Gastrocnemius medialis (tissue), 4 donors: ENCODE data around the gene PPME1. TPM values are rescaled to one million over a fixed set of nuclear protein-coding genes. Genes with fewer than 3 reads are reported as not detected.

ENCODE experiments used
- ATAC-seq, 2 donors: fragments of 150-250 bp; one replicate each; pipeline ENCODE4 v1.9.1; 2016
- DNase-seq, 2 donors: peaks; one replicate each; pipeline ENCODE4 v3.0.0-alpha.2; 2019
- H3K27ac ChIP-seq, 4 donors: fragments of 200-600 bp; sonication (generic); 1 replicate in 1 of 4; 2 replicates in 3 of 4; pipeline ENCODE4 v1.5.1; 2016 to 2018; ENCODE audit warnings: mild to moderate bottlenecking in 2 of 4, moderate library complexity in 1 of 4
- H3K27me3 ChIP-seq, 3 donors: fragments of 200-600 bp; sonication (generic) in 2 of 3; 1 replicate in 1 of 3; 2 replicates in 2 of 3; pipeline versions ENCODE4 v1.5.1 to v1.6.0; 2016 to 2019; ENCODE audit warnings: mild to moderate bottlenecking in 1 of 3, moderate library complexity in 1 of 3
- H3K36me3 ChIP-seq, 2 donors: fragments of 200-600 bp; sonication (generic) in 1 of 2; one replicate each; pipeline ENCODE4 v1.5.1; 2017 to 2018
- H3K4me1 ChIP-seq, 2 donors: fragments of 200-600 bp; sonication (generic) in 1 of 2; one replicate each; pipeline ENCODE4 v1.5.1; 2016 to 2017; ENCODE audit warnings: mild to moderate bottlenecking in 2 of 2
- H3K4me3 ChIP-seq, 4 donors: fragments of 200-600 bp; sonication (generic) in 3 of 4; 1 replicate in 1 of 4; 2 replicates in 3 of 4; pipeline ENCODE4 v1.5.1; 2016 to 2019; ENCODE audit warnings: mild to moderate bottlenecking in 2 of 4
- H3K9me3 ChIP-seq, 3 donors: fragments of 200-600 bp; sonication (generic) in 2 of 3; 1 replicate in 1 of 3; 2 replicates in 2 of 3; pipeline ENCODE4 v1.5.1; 2016 to 2019
- CTCF ChIP-seq, 5 experiments: fragments of 450-650 bp in 3 of 5; fragments of 200-600 bp in 2 of 5; sonication (generic) in 2 of 5; IDR thresholded peaks in 4 of 5; conservative IDR thresholded peaks in 1 of 5; 1 replicate in 4 of 5; 2 replicates in 1 of 5; pipeline ENCODE4 v1.5.1; 2016 to 2019; ENCODE audit warnings: antibody characterized with exemption in 5 of 5, mild to moderate bottlenecking in 3 of 5, moderate library complexity in 3 of 5
- POLR2A ChIP-seq, 2 donors: fragments of 450-650 bp; IDR thresholded peaks; one replicate each; pipeline ENCODE4 v1.6.1; 2017; ENCODE audit warnings: antibody characterized with exemption in 2 of 2, mild to moderate bottlenecking in 2 of 2, moderate library complexity in 2 of 2
- in situ Hi-C, 4 donors: fragments of 200-750 bp; cut with MboI; loops; one replicate each; pipeline versions ENCODE4 v1.15.0 to v1.8.0; 2017; ENCODE audit warnings: low sequenced_read_pairs in 4 of 4
- intact Hi-C: fragments of 100-400 bp; cut with DNase I; formaldehyde crosslinking; loops from one replicate; pipeline ENCODE4 v1.15.1; 2023; ENCODE audit warnings: low total_unique reads
- total RNA-seq, 4 donors: library from RNA; depleted of rRNA; stranded (reverse); fragments of >200 nt; gene quantifications; one replicate each; pipeline versions ENCODE4 v1.1.0 to v1.2.3, GENCODE V29; 2016

Gene PPME1
- total RNA-seq, 4 donors from 2014 or later, result 31.5 to 51.7 (median 43.2) TPM

DNA sequence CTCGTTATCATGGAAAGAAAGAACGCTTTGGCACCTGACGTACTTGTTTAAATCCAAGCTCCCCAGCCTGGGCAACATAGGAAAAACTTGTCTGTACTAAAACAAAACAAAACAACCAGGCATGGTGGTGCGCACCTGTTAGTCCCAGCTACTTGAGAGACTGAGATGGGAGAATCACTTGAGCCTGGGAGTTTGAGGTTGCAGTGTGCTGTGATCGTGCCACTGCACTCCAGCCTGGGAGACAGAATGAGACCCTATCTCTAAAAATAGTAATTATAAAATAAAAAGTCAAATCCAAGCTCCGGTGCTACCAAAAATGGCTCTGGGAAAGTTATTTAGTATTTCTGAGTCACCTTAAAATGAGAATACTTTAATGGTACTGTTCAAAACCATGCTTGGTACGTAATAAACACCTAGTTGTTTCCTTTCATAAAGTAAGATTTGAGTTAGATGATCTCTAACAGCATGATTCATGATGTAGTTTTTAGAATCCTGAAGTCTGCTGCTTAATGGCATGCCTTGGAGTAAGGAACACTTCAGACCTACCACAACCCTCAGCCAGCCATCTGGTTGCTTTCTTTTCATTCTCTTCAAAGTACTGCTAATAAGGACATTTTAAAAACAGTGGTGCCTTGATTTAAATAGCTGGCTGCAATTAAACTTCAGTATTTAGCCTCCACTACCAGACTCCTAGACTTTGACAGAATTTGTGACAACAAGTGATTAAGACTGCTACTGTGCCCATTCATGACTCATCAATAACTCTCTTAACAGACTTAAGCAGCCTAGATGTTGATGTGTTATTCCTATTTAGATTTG is 8.4 kb downstream of the PPME1 start:
- peak overlapping the region in 3 of 4 donors; percentile 9 to 28 (median 19) for H3K4me3 ChIP-seq
- no peak for TF ChIP-seq POLR2A (IDR thresholded peaks at IDR 0.05)
- no peak for TF ChIP-seq CTCF (IDR thresholded peaks at IDR 0.05 in 4 of 5, conservative IDR thresholded peaks at IDR 0.05 in 1 of 5)
- in situ Hi-C loops, result no loop called here
- intact Hi-C loops, result no loop called here
- peak overlapping the region; percentile 77 to 89 (median 80) for H3K27ac ChIP-seq
- no peak for DNase-seq
- no peaks in the 10 kb centered on the region for H3K27me3 ChIP-seq
- peak; percentile 95 to 98 for ATAC-seq
- H3K36me3 ChIP-seq, result no peaks in the 10 kb centered on the region
- H3K4me1 ChIP-seq, result peaks cover 19 to 39% of the 10 kb centered on the region in 2 donors
- no peaks in the 10 kb centered on the region for H3K9me3 ChIP-seq

DNA sequence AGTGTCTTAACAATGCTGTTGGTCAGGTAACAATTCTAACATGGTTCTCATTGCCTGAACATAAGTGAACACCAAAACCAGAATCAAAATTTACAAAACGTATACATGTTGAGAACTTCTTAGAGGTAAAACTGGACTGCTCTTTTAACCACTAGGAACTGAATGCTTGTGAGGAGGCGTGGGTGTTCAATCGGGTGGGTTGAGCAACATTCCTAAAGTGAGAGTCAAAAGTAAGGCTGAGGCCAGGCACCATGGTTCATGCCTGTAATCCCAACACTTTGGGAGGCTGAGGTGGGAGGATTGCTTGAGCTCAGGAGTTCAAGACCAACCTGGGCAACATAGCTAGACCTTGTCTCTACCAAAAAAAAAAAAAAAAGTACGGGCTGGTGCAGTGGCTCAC is 11.5 kb downstream of the PPME1 start:
- H3K4me3 ChIP-seq, result no peak overlapping the region
- DNase-seq, result no peak
- in situ Hi-C loops (no loop called here), intact Hi-C loops (no loop called here)
- no peaks in the 10 kb centered on the region for H3K36me3 ChIP-seq
- H3K27ac ChIP-seq, result no peak overlapping the region
- ATAC-seq, result no peak
- TF ChIP-seq CTCF (IDR thresholded peaks at IDR 0.05 in 4 of 5, conservative IDR thresholded peaks at IDR 0.05 in 1 of 5), result no peak
- H3K9me3 ChIP-seq, result no peaks in the 10 kb centered on the region
- H3K4me1 ChIP-seq, result peaks cover 26 to 51% of the 10 kb centered on the region in 2 donors
- H3K27me3 ChIP-seq, result no peaks in the 10 kb centered on the region

- intact Hi-C loops (no loop called here), in situ Hi-C loops (no loop called here)
- no peak for TF ChIP-seq CTCF (IDR thresholded peaks at IDR 0.05 in 4 of 5, conservative IDR thresholded peaks at IDR 0.05 in 1 of 5)
- TF ChIP-seq POLR2A (IDR thresholded peaks at IDR 0.05), result no peak
- DNase-seq, result no peak
- Histone ChIP-seq H3K27me3 (no peaks in the 10 kb centered on the region), H3K27ac (peak overlapping the region in 3 of 4 donors; percentile 4 to 65 (median 56)), H3K36me3 (no peaks in the 10 kb centered on the region), H3K9me3 (no peaks in the 10 kb centered on the region), H3K4me3 (no peak overlapping the region), H3K4me1 (peaks cover 11 to 30% of the 10 kb centered on the region in 2 donors)
- no peak for ATAC-seq
These were observed 14.2 kb downstream of the PPME1 start for GRCh38 chr11:74185285-74185684.

- intact Hi-C loops, result no loop called here
- no peak for DNase-seq
- Histone ChIP-seq H3K27ac (peak overlapping the region in 3 of 4 donors; percentile 4 to 65 (median 56)), H3K4me1 (peaks cover 11 to 26% of the 10 kb centered on the region in 2 donors), H3K9me3 (no peaks in the 10 kb centered on the region), H3K4me3 (peak overlapping the region in 1 of 4 donors; percentile 7), H3K36me3 (no peaks in the 10 kb centered on the region), H3K27me3 (no peaks in the 10 kb centered on the region)
- peak; percentile 68 to 85 for ATAC-seq
- TF ChIP-seq CTCF (IDR thresholded peaks at IDR 0.05 in 4 of 5, conservative IDR thresholded peaks at IDR 0.05 in 1 of 5) (no peak), POLR2A (IDR thresholded peaks at IDR 0.05) (no peak)
- in situ Hi-C loops, result no loop called here
These were observed 14.6 kb downstream of the PPME1 start for GRCh38 chr11:74185695-74186094.
